Breast epithelium (tissue), 3 donors: ENCODE data around the gene HAND1.

Experiments
- CTCF ChIP-seq, 3 donors: fragments of 450-650 bp; IDR thresholded peaks; one replicate each; pipeline ENCODE4 v1.5.1; 2016 to 2017; ENCODE audit warnings: antibody characterized with exemption in 3 of 3, mild to moderate bottlenecking in 3 of 3, moderate library complexity in 3 of 3
- POLR2A ChIP-seq: fragments of 450-650 bp; IDR thresholded peaks from one replicate; pipeline ENCODE4 v1.6.1; 2016; ENCODE audit warnings: antibody characterized with exemption, mild to moderate bottlenecking, moderate library complexity
- POLR2AphosphoS5 ChIP-seq, 3 donors: sonication (generic); formaldehyde crosslinking; IDR thresholded peaks; one replicate each; pipeline ENCODE4 v1.6.1; 2017; ENCODE audit warnings: antibody characterized with exemption in 3 of 3

GRCh38 chr5:154484393-154485095 is 6.5 kb upstream of the HAND1 start:
- no peak for TF ChIP-seq POLR2A
- TF ChIP-seq CTCF (IDR thresholded peaks at IDR 0.05): no peak
- no peak for TF ChIP-seq POLR2AphosphoS5 (IDR thresholded peaks at IDR 0.05)
